Upper lobe of right lung (tissue), 1 donor: ENCODE results near the gene TMEM8B. TPM values are rescaled to one million over a fixed set of nuclear protein-coding genes. Genes with fewer than 3 reads are reported as not detected.

Experiments used
- ATAC-seq: fragments of 200-7000 bp; cut with Tn5 transposase; one replicate; pipeline ENCODE4 v1.9.1; 2020; ENCODE audit warnings: mild to moderate bottlenecking, moderate library complexity
- DNase-seq: peaks from one replicate; pipeline ENCODE4 v3.0.0-alpha.2; 2020
- H3K27ac ChIP-seq: fragments of 200-600 bp; one replicate; pipeline ENCODE4 v1.8.0; 2022
- H3K27me3 ChIP-seq: fragments of 200-600 bp; one replicate; pipeline ENCODE4 v1.8.0; 2022; ENCODE audit warnings: mild to moderate bottlenecking
- H3K36me3 ChIP-seq: fragments of 200-600 bp; one replicate; pipeline ENCODE4 v1.8.0; 2022
- H3K4me1 ChIP-seq: fragments of 200-600 bp; one replicate; pipeline ENCODE4 v1.8.0; 2022
- H3K4me3 ChIP-seq: fragments of 200-600 bp; one replicate; pipeline ENCODE4 v1.8.0; 2022; ENCODE audit warnings: mild to moderate bottlenecking
- H3K9me3 ChIP-seq: fragments of 200-600 bp; one replicate; pipeline ENCODE4 v1.8.0; 2022
- intact Hi-C: fragments of 100-400 bp; cut with DNase I; formaldehyde crosslinking; loops from one replicate; pipeline ENCODE4 v1.11.0; 2022
- total RNA-seq: library from RNA; stranded (reverse); fragmentation: NEBNext Ultra II Directional; extraction: Animal tissue kit (Norgen Biotek cat#: 25700); gene quantifications from one replicate; pipeline ENCODE4 v1.2.1, GENCODE V29; 2021
- TF ChIP-seq, protein P1 (sequence below): fragments of 200-600 bp; IDR thresholded peaks from one replicate; pipeline ENCODE4 v1.8.0; 2022; ENCODE audit warnings: antibody characterized with exemption
- donor health status: DM: no; HTN: yes; CAD: no; lungs with severe emphysema.

Gene TMEM8B
- total RNA-seq, 1 donor from 2014 or later: 13.7 TPM

- Histone ChIP-seq H3K4me3 (no peak overlapping the region), H3K27ac (no peak overlapping the region), H3K27me3 (no peaks in the 10 kb centered on the region), H3K36me3 (no peaks in the 10 kb centered on the region), H3K4me1 (no peaks in the 10 kb centered on the region), H3K9me3 (no peaks in the 10 kb centered on the region)
- DNase-seq (no peak), ATAC-seq (no peak)
- TF ChIP-seq, protein P1, sequence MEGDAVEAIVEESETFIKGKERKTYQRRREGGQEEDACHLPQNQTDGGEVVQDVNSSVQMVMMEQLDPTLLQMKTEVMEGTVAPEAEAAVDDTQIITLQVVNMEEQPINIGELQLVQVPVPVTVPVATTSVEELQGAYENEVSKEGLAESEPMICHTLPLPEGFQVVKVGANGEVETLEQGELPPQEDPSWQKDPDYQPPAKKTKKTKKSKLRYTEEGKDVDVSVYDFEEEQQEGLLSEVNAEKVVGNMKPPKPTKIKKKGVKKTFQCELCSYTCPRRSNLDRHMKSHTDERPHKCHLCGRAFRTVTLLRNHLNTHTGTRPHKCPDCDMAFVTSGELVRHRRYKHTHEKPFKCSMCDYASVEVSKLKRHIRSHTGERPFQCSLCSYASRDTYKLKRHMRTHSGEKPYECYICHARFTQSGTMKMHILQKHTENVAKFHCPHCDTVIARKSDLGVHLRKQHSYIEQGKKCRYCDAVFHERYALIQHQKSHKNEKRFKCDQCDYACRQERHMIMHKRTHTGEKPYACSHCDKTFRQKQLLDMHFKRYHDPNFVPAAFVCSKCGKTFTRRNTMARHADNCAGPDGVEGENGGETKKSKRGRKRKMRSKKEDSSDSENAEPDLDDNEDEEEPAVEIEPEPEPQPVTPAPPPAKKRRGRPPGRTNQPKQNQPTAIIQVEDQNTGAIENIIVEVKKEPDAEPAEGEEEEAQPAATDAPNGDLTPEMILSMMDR: no peak
- intact Hi-C loops: no loop called here
These were observed 29.4 kb downstream of the TMEM8B start for GRCh38 chr9:35858458-35858857.

DNA sequence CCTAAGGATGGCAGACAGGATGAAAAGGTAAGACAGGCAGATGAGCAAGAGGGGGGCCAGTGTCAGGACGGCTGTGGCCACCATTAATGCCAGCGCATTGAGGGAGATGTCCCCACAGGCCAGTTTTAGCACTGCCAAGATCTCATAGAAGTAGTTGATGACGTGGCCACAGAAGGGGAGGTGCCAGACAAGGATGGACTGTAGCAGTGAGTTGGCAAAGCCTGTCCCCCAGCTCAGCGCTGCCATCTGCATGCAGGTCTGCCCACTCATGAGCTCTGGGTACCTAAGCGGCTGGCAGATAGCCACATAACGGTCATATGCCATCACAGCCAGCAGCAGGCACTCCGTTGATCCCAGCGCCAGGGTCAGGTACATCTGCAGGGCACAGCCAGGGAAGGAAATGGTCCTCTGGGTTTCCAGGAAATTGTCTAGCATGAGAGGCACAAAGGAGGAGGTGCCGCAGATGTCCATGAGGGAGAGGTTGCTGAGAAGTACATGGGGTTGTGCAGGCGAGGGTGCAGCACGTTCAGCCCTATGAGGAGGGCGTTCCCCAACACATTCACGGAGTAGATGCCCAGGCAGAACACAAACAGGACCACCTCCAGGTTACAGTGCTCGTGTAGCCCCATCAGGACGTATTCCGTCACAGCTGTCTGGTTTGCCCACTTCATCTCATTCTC is 30.4 kb downstream of the TMEM8B start:
- DNase-seq (no peak), ATAC-seq (peak; percentile 33)
- Histone ChIP-seq H3K27me3 (peaks cover 4% of the 10 kb centered on the region), H3K27ac (no peak overlapping the region), H3K36me3 (no peaks in the 10 kb centered on the region), H3K4me3 (no peak overlapping the region), H3K9me3 (no peaks in the 10 kb centered on the region), H3K4me1 (no peaks in the 10 kb centered on the region)
- intact Hi-C loops: no loop called here
- TF ChIP-seq, protein P1: no peak

DNA sequence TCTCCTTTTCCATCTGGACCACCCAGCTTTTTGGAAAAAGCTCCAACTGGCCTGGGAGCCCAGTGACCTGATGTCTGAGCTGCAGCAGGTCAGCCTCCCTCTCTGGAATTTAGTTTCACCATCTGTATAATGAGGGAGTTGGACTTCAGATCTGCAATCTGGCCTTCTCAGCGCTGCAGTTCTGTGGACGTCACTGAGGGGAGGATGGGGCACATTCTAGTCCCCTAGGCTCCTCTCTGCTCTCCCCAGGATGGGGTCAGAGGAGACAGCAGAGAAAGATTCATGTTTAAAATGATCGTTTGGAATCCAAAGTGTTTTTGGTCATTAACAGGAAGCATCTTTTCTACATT is 30.9 kb downstream of the TMEM8B start:
- DNase-seq (no peak), ATAC-seq (no peak)
- Histone ChIP-seq H3K36me3 (no peaks in the 10 kb centered on the region), H3K27ac (no peak overlapping the region), H3K27me3 (peaks cover 4% of the 10 kb centered on the region), H3K4me3 (no peak overlapping the region), H3K4me1 (no peaks in the 10 kb centered on the region), H3K9me3 (no peaks in the 10 kb centered on the region)
- intact Hi-C loops: no loop called here
- TF ChIP-seq, protein P1: no peak

- no peaks in the 10 kb centered on the region for H3K36me3 ChIP-seq
- DNase-seq (no peak), ATAC-seq (no peak)
- no peaks in the 10 kb centered on the region for H3K9me3 ChIP-seq
- TF ChIP-seq, protein P1: no peak
- intact Hi-C loops: no loop called here
- H3K4me3 ChIP-seq: no peak overlapping the region
- peaks cover 4% of the 10 kb centered on the region for H3K27me3 ChIP-seq
- no peak overlapping the region for H3K27ac ChIP-seq
- no peaks in the 10 kb centered on the region for H3K4me1 ChIP-seq
These were observed 32.3 kb downstream of the TMEM8B start for GRCh38 chr9:35861161-35861897.

- no peaks in the 10 kb centered on the region for H3K4me1 ChIP-seq
- no peaks in the 10 kb centered on the region for H3K36me3 ChIP-seq
- H3K4me3 ChIP-seq: no peak overlapping the region
- intact Hi-C loops: no loop called here
- DNase-seq (no peak), ATAC-seq (no peak)
- peaks cover 4% of the 10 kb centered on the region for H3K27me3 ChIP-seq
- no peak overlapping the region for H3K27ac ChIP-seq
- TF ChIP-seq, protein P1: no peak
- no peaks in the 10 kb centered on the region for H3K9me3 ChIP-seq
These were observed 33.3 kb downstream of the TMEM8B start for GRCh38 chr9:35862328-35862727.
